ENCODE data around the gene MIA.
"Not testable (repeated sequence)": the region's sequence is repeated elsewhere in the genome, so short reads cannot be mapped to it uniquely, and the experiment has no call there.

The MIA gene

GRCh38 chr19:40825460-40826095, 50.3 kb downstream of the MIA start:
- DNase-seq (ENCODE audit: low read depth); H3K4me3 ChIP-seq (ENCODE audit: low read length): not testable (repeated sequence)

- not testable (repeated sequence) for H3K4me3 ChIP-seq (ENCODE audit: low read length); DNase-seq (ENCODE audit: low read depth)
Observed at GRCh38 chr19:40826312-40826698, 51.0 kb downstream of the MIA start.

- DNase-seq (ENCODE audit: low read depth): peak; percentile 71
- not testable (repeated sequence) for H3K4me3 ChIP-seq (ENCODE audit: low read length)
Observed at GRCh38 chr19:40826699-40827385, 51.5 kb downstream of the MIA start.

Data from AG10803 (cell line).